Ishikawa (cell line): Measurements from ENCODE around the gene C19orf47.

Experiments used
- CEBPB ChIP-seq: IDR thresholded peaks from 2 replicates; pipeline ENCODE4 v1.6.1; 2012
- CREB1 ChIP-seq: IDR thresholded peaks from 2 replicates; pipeline ENCODE4 v1.6.1; 2012; ENCODE audit warnings: low read depth
- EGR1 ChIP-seq: IDR thresholded peaks from 2 replicates; pipeline ENCODE4 v1.6.1; 2012
- EP300 ChIP-seq: IDR thresholded peaks from 2 replicates; pipeline ENCODE4 v1.6.1; 2012; ENCODE audit warnings: borderline replicate concordance
- FOXM1 ChIP-seq: IDR thresholded peaks from 2 replicates; pipeline ENCODE4 v1.6.1; 2012; ENCODE audit warnings: low read depth, borderline replicate concordance
- NFIC ChIP-seq: IDR thresholded peaks from 2 replicates; pipeline ENCODE4 v1.6.1; 2012
- RAD21 ChIP-seq: IDR thresholded peaks from 2 replicates; pipeline ENCODE4 v1.6.1; 2012; ENCODE audit warnings: low read depth
- REST ChIP-seq: IDR thresholded peaks from 2 replicates; pipeline ENCODE4 v1.6.1; 2012; ENCODE audit warnings: low read depth, mild to moderate bottlenecking
- TAF1 ChIP-seq: IDR thresholded peaks from 2 replicates; pipeline ENCODE4 v1.6.1; 2012; ENCODE audit warnings: low read depth, mild to moderate bottlenecking
- TCF12 ChIP-seq: IDR thresholded peaks from 2 replicates; pipeline ENCODE4 v1.6.1; 2012; ENCODE audit warnings: low read depth
- TEAD4 ChIP-seq: IDR thresholded peaks from 2 replicates; pipeline ENCODE4 v1.6.1; 2012
- USF1 ChIP-seq: IDR thresholded peaks from 2 replicates; pipeline ENCODE4 v1.6.1; 2012
- YY1 ChIP-seq: IDR thresholded peaks from 2 replicates; pipeline ENCODE4 v1.6.1; 2012; ENCODE audit warnings: low read depth
- ZBTB7A ChIP-seq: IDR thresholded peaks from 2 replicates; pipeline ENCODE4 v1.6.1; 2012; ENCODE audit warnings: low read depth
- TF ChIP-seq, protein P1 (sequence below): IDR thresholded peaks from 2 replicates; pipeline ENCODE4 v1.6.1; 2012

The C19orf47 gene

DNA sequence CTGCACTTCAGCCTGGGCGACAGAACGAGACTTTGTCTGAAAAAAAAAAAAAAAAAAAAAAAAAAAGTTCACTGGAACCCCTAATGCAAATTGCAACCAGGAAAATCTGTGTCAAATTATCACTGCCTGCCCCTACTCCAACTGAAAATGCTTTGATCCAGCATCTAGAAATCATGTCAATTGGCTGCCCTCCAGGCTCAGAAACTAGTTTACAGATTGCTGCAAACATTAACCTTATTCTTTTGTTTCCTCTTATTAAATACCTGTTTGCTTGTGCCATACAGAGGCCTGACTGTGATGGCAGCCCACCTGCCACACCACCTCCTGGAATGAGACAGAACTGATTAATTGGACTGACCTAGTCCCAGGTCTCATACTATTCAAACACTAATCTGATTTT, 44.4 kb downstream of the C19orf47 start:
- TF ChIP-seq RAD21 (no peak), CEBPB (no peak), ZBTB7A (no peak), NFIC (no peak), FOXM1 (no peak), EP300 (no peak), TCF12 (no peak), CREB1 (no peak), TEAD4 (no peak), REST (no peak), TAF1 (no peak), YY1 (no peak), EGR1 (no peak), USF1 (no peak)
- TF ChIP-seq, protein P1, sequence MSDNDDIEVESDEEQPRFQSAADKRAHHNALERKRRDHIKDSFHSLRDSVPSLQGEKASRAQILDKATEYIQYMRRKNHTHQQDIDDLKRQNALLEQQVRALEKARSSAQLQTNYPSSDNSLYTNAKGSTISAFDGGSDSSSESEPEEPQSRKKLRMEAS, result no peak

DNA sequence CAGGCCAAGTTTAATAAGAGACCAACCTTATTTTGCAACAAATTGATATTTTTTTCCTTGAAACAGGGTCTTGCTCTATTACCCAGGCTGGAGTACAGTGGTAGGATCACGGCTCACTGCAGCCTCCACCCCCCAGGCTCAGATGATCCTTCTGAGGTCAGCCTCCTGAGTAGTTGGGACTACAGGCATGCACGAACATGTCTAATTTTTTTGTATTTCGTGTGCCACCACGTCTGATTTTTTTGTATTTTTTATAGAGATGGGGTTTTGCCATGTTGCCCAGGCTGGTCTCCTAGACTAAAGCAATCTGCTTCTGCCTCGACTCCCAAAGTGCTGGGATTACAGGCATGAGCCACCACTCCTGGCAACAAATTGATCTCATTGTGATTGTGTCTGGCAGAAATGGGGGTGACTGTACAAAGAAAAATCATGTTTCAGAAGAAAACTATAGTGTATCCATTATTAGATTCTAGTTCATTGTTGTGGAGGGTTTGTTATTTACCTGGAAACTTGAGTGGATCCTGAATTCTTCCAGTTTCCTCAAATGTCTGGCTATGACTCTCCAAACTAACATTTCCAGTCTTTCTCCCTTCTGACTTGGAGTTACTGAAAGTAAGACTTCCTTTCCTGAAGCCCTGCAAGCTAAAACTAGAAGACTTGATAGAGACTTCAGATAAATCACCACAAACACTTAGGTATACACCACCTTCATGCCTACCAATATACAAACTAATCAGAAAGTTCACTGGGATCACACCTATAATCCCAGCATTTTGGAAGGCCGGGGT, 45.8 kb downstream of the C19orf47 start:
- TF ChIP-seq REST, result no peak
- TF ChIP-seq CEBPB, result no peak
- no peak for TF ChIP-seq TCF12
- TF ChIP-seq CREB1, result no peak
- TF ChIP-seq, protein P1, result no peak
- no peak for TF ChIP-seq EGR1
- TF ChIP-seq RAD21, result no peak

GRCh38 chr19:40300668-40301067, 47.5 kb downstream of the C19orf47 start:
- TF ChIP-seq EP300 (no peak), USF1 (no peak), CREB1 (no peak), RAD21 (no peak), REST (no peak), EGR1 (no peak), TEAD4 (no peak), FOXM1 (no peak), CEBPB (no peak), YY1 (no peak), TAF1 (no peak)
- TF ChIP-seq, protein P1, result no peak

GRCh38 chr19:40298026-40298425, 50.2 kb downstream of the C19orf47 start:
- TF ChIP-seq EP300 (no peak), NFIC (no peak), ZBTB7A (no peak), TEAD4 (no peak), TAF1 (no peak)
